AG10803 (cell line): ENCODE measurements around the gene WWOX.

Experiments used
- DNase-seq: peaks from one replicate; pipeline ENCODE4 v3.0.0; 2010; ENCODE audit warnings: low read depth
- H3K4me3 ChIP-seq: 2 replicates; pipeline ENCODE4 v1.5.1; 2011; ENCODE audit warnings: mild to moderate bottlenecking, low read length, control low read depth
- CTCF ChIP-seq: conservative IDR thresholded peaks from 2 replicates; pipeline ENCODE4 v1.5.1; 2011; ENCODE audit warnings: mild to moderate bottlenecking, low read length, control low read depth, inconsistent platforms

WWOX gene

DNA sequence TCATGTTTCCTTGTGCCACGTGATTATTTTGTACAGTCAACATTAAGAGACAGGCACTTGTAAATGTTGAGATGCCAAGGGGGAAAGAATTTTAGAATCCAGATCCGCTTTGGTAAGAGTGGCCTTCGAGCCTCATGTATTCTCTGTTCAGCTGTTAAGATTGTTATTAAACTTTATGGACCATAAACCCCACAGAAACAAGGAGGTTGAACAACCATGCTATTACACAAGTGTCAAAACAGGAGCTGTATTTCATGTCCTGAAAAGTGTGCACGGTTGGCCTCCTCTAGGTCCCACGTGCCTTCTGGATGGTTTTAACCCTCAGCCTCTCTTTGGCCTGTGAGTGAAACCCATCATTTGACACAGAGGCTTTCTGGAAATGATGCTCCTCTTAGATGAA is 809.8 kb downstream of the WWOX start:
- H3K4me3 ChIP-seq, result no peak overlapping the region
- TF ChIP-seq CTCF, result no peak
- DNase-seq, result no peak

DNA sequence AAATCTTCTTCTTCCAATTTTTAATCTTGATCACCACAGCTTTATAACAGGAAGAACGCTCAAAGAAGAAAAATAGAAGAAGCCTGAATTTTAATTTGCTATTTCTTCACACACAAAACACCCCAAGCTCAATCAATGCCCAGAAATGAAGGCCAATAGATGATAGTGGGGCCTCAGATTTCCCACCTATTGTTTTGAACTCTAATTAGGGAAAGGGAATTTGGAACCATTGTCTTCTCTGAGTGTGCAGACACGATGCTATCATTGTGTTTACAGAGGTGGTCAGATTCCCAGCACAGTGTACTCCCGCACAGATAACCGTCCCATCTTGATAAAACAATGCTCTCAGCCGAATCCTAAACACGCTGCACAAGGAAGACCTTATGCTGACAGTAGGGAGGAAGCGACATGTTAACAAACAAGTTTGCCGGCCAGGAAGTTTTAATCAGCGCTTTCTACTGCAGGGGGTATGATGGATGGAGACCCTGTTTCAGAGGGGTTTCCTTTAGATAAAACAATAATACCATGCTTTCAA is 816.4 kb downstream of the WWOX start:
- DNase-seq, result no peak
- no peak overlapping the region for H3K4me3 ChIP-seq
- TF ChIP-seq CTCF, result no peak

- no peak overlapping the region for H3K4me3 ChIP-seq
- no peak for DNase-seq
- TF ChIP-seq CTCF, result no peak
These were observed 817.6 kb downstream of the WWOX start for GRCh38 chr16:78916928-78917545.

DNA sequence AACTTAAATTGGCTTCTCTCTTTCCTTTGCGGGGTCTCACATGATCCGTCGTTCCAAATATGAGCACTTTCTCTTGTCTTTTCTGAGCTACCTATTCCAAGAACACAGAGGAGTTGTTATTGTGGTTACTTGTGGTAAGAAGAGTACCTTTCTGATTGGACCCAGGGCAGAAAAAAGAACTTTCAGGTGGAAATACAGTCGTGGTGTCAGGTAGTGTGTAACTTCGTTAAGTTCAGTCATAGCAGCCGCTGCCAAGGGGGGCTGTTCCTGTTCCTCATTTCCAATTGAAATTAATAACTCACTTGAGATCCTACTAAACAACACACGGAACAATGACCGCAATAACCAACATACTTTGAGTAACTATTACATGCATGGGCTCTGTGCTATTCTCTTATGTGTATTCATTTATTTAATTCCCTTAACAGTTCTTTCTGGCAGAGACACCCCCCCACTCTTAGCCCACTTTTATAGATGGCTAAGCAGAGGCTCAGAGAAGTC is 819.4 kb downstream of the WWOX start:
- DNase-seq, result no peak
- no peak overlapping the region for H3K4me3 ChIP-seq
- TF ChIP-seq CTCF, result no peak

DNA sequence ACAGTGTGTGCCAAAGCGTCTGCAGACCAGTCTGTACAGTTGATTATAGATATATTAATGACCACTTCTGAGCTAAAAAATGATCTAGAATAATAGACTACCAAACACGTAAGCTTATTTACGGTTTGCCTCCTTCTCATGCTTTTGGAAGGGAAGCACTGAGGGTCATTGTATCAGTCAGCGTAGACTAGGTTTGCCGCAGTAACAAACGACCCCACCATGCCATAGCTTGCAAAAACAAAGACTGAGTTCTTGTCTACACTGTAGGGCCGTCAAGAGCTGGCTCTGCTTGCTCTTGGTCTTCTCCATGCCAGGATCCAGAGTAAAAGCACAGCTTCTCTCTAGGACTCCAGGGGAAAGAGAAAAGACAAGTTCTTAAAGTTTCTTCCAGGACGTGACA is 820.4 kb downstream of the WWOX start:
- TF ChIP-seq CTCF, result no peak
- no peak for DNase-seq

DNA sequence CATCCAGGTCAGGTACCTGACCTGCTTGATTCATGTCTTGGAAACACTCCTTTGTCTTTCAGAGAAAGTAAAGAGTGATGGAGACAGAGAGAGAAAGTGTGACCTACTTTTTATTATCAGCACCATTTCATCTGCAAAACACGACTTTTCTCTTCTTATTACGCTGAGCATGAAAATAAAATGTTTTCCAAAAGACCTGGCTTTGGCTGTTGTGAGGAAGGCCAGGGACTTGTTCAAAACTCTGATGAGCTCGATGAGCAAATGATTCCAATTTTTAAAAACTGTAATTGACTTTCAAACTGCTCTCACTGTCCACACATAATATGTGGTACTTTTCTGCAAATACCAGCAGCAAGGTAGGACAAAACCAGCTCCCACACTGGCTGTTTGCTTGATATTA is 821.2 kb downstream of the WWOX start:
- DNase-seq, result no peak
- no peak overlapping the region for H3K4me3 ChIP-seq
- TF ChIP-seq CTCF, result no peak

More for the DNA sequence above, 820.4 kb downstream of the WWOX start:
- H3K4me3 ChIP-seq, result no peak overlapping the region

DNA sequence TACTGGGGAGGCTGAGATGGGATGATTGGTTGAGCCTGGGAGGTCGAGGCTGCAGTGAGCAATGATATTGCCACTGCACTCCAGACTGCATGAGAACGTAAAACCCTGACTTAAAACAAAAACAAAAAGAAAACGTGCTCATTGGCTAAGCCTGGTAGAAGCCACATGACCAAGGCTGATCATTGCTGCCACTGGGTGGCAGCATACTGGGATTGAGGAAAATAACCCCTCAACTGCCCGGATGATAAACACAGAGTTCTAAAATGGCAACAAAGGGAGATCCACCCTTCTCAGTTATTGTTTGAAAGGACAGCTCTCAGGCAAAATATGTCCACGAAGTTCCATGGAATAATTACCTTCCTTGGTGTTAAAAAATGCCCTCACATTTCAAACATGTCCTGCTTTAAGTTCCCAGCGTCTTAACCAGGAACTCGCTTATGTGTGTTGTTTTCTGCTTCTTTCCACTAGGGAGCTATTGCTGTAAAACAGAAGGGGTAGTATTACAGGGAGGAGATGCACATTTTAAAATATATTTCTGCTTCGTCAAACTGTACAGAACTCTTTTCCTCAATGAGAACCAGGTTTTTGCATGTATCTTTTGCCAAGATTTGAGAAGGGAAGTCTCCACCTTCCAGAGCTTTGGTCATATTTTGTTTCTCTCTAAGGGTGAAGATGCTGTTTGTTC is 825.8 kb downstream of the WWOX start:
- H3K4me3 ChIP-seq, result no peak overlapping the region
- DNase-seq, result no peak
- TF ChIP-seq CTCF, result peak; percentile 18; the same call in 1 of the 2 replicates
